Breast epithelium (tissue), 3 donors: ENCODE data around the gene SYNM.

Experiments
- POLR2A ChIP-seq: fragments of 450-650 bp; IDR thresholded peaks from one replicate; pipeline ENCODE4 v1.6.1; 2016; ENCODE audit warnings: antibody characterized with exemption, mild to moderate bottlenecking, moderate library complexity
- POLR2AphosphoS5 ChIP-seq, 3 donors: sonication (generic); formaldehyde crosslinking; IDR thresholded peaks; one replicate each; pipeline ENCODE4 v1.6.1; 2017; ENCODE audit warnings: antibody characterized with exemption in 3 of 3
- TF ChIP-seq, protein P1 (sequence below), 3 donors: fragments of 450-650 bp; IDR thresholded peaks; one replicate each; pipeline ENCODE4 v1.5.1; 2016 to 2017; ENCODE audit warnings: antibody characterized with exemption in 3 of 3, mild to moderate bottlenecking in 3 of 3, moderate library complexity in 3 of 3

DNA sequence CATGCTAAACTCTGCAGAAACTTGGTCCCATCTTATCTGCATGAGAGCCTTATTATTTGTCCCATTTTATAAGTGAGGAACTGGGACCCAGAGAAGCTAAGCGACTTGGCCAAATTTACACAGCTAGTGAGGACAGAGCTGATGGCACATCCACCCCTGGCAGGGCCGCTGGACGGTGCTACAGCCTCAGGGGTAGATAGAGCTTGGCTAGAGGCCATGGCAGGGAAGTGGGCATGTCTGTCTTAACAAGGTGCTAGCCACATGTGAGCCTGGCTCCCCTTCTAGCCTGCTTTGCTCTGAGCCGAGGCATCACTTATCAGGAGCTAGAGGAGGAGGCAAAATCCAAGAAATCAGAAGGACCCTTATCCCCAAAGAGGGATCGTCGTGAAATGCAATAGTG lies 36.7 kb upstream of the SYNM start:
- TF ChIP-seq, protein P1, sequence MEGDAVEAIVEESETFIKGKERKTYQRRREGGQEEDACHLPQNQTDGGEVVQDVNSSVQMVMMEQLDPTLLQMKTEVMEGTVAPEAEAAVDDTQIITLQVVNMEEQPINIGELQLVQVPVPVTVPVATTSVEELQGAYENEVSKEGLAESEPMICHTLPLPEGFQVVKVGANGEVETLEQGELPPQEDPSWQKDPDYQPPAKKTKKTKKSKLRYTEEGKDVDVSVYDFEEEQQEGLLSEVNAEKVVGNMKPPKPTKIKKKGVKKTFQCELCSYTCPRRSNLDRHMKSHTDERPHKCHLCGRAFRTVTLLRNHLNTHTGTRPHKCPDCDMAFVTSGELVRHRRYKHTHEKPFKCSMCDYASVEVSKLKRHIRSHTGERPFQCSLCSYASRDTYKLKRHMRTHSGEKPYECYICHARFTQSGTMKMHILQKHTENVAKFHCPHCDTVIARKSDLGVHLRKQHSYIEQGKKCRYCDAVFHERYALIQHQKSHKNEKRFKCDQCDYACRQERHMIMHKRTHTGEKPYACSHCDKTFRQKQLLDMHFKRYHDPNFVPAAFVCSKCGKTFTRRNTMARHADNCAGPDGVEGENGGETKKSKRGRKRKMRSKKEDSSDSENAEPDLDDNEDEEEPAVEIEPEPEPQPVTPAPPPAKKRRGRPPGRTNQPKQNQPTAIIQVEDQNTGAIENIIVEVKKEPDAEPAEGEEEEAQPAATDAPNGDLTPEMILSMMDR (IDR thresholded peaks at IDR 0.05) = no peak
- TF ChIP-seq POLR2A (no peak), POLR2AphosphoS5 (IDR thresholded peaks at IDR 0.05) (no peak)
